ENCODE data around the gene PLD3.

Gene PLD3

GRCh38 chr19:40411958-40412499 lies 63.5 kb downstream of the PLD3 start:
- no peak for DNase-seq (ENCODE audit: low read depth in 1 of 2, low spot score in 1 of 2)

- DNase-seq (ENCODE audit: low read depth in 1 of 2, low spot score in 1 of 2): no peak
These were observed 64.4 kb downstream of the PLD3 start for GRCh38 chr19:40412866-40413265.

- no peak for DNase-seq (ENCODE audit: low read depth in 1 of 2, low spot score in 1 of 2)
These were observed 64.9 kb downstream of the PLD3 start, which contains the start of gene PRX for GRCh38 chr19:40413291-40413845. Gene PRX, minus strand, starts transcription at chr19:40413378. Its CDS starts 5,446 bp downstream, at chr19:40407932.

GRCh38 chr19:40414542-40415535 lies 66.3 kb downstream of the PLD3 start:
- no peak for DNase-seq (ENCODE audit: low read depth in 1 of 2, low spot score in 1 of 2)

- DNase-seq (ENCODE audit: low read depth in 1 of 2, low spot score in 1 of 2): no peak
These were observed 67.3 kb downstream of the PLD3 start for GRCh38 chr19:40415768-40416167.

GRCh38 chr19:40416918-40417642 lies 68.6 kb downstream of the PLD3 start:
- no peak for DNase-seq (ENCODE audit: low read depth in 1 of 2, low spot score in 1 of 2)

- DNase-seq (ENCODE audit: low read depth in 1 of 2, low spot score in 1 of 2): no peak
These were observed 69.1 kb downstream of the PLD3 start for GRCh38 chr19:40417643-40417981.

GRCh38 chr19:40418040-40418439 lies 69.5 kb downstream of the PLD3 start:
- no peak for DNase-seq (ENCODE audit: low read depth in 1 of 2, low spot score in 1 of 2)

GRCh38 chr19:40419066-40419612 lies 70.6 kb downstream of the PLD3 start:
- no peak for DNase-seq (ENCODE audit: low read depth in 1 of 2, low spot score in 1 of 2)

GRCh38 chr19:40419780-40420179 lies 71.3 kb downstream of the PLD3 start:
- DNase-seq (ENCODE audit: low read depth in 1 of 2, low spot score in 1 of 2): no peak

- DNase-seq (ENCODE audit: low read depth in 1 of 2, low spot score in 1 of 2): no peak
These were observed 71.9 kb downstream of the PLD3 start for GRCh38 chr19:40420451-40420765.

GRCh38 chr19:40420766-40421765 lies 72.6 kb downstream of the PLD3 start:
- peak; percentile 52 for DNase-seq (ENCODE audit: low read depth in 1 of 2, low spot score in 1 of 2)

GRCh38 chr19:40421993-40422747 lies 73.7 kb downstream of the PLD3 start:
- no peak for DNase-seq (ENCODE audit: low read depth in 1 of 2, low spot score in 1 of 2)

GRCh38 chr19:40422748-40423566 lies 74.5 kb downstream of the PLD3 start:
- DNase-seq (ENCODE audit: low read depth in 1 of 2, low spot score in 1 of 2): no peak

GRCh38 chr19:40423938-40424337 lies 75.4 kb downstream of the PLD3 start:
- no peak for DNase-seq (ENCODE audit: low read depth in 1 of 2, low spot score in 1 of 2)

- no peak for DNase-seq (ENCODE audit: low read depth in 1 of 2, low spot score in 1 of 2)
These were observed 76.3 kb downstream of the PLD3 start for GRCh38 chr19:40424637-40425449.

- DNase-seq (ENCODE audit: low read depth in 1 of 2, low spot score in 1 of 2): peak; percentile 100
These were observed 77.2 kb downstream of the PLD3 start, which contains the start of gene SERTAD1 for GRCh38 chr19:40425450-40426287. Gene SERTAD1, minus strand, starts transcription at chr19:40425992. Its CDS starts 2,446 bp downstream, at chr19:40423546.

All from activated CD4-positive, alpha-beta T cell treated with anti-CD3 and anti-CD28 coated beads, Interleukin-2, amount 50 U/mL, for 24 hours (primary cell).